Urinary bladder (tissue), 4 donors: ENCODE measurements around the gene PEAK3. TPM values are rescaled to one million over a fixed set of nuclear protein-coding genes. Genes with fewer than 3 reads are reported as not detected.
A peak's percentile ranks its signal among the peaks of the same experiment; 100 is the strongest.

Experiments used
- DNase-seq: peaks from one replicate; pipeline ENCODE4 v3.0.0-alpha.2; 2015; ENCODE audit errors: extremely low spot score
- H3K27ac ChIP-seq: one replicate; pipeline ENCODE4 v1.5.1; 2013; ENCODE audit warnings: low read depth, mild to moderate bottlenecking, moderate library complexity
- H3K36me3 ChIP-seq: one replicate; pipeline ENCODE4 v1.6.1; 2013; ENCODE audit warnings: mild to moderate bottlenecking, moderate library complexity; ENCODE audit not compliant: insufficient read depth
- H3K4me1 ChIP-seq: one replicate; pipeline ENCODE4 v1.6.1; 2013; ENCODE audit warnings: mild to moderate bottlenecking, moderate library complexity; ENCODE audit not compliant: insufficient read depth
- H3K4me3 ChIP-seq: one replicate; pipeline ENCODE4 v1.5.1; 2013; ENCODE audit warnings: low read depth, low read length
- WGBS: extraction: QIAGEN DNeasy Blood & Tissue Kit; methylation state at CpG from one replicate; pipeline ENCODE4 v1.1.7; 2013; 5-methylcytosine and 5-hydroxymethylcytosine counted together
- polyA plus RNA-seq: library from polyadenylated mRNA; stranded (reverse); fragments of 200-250 nt; gene quantifications from one replicate; pipeline ENCODE4 v1.2.3, GENCODE V29; 2013
- total RNA-seq: library from RNA; depleted of rRNA; stranded (reverse); fragments of >200 nt; gene quantifications from one replicate; pipeline ENCODE4 v1.2.3, GENCODE V29; 2014
- donor health status: healthy with polysubstance abuse.
- donor health status: healthy.

PEAK3 gene
- total and polyA plus RNA-seq, 2 donors = 0.58 TPM; not detected in 1

DNA sequence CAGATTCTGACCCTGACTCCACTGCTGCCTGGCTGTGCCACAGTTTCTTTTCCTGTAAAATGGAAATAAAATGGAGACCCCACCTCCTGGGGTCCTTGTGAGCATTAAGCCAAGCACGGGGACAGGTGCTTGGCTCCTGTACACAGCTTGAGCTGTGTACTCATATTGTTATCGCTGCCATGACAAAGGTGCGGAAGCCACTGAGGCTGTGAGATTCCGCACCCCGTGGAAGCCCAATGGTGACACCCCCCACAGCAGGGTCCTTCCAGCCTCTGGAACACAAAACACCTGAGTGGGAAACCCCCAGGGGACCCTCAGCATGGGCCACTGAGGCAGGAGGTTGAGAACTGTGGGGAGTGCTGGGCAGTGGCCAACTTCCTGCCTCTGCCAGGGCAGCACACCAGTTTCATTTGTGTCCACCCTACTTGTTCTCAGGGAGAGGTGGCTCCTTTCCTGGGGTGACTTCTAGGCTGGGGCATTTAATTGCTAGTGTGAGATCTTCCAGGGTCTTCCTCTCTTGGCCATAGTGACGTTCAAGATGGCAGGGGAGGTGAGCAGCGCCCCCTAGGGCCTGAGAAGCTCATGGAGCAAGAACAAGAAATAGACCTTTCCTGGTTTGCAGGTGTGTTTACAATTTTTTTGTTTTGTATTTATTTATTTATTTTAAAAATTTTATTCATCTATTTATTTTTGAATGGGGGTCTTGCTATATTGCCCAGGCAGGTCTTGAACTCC is 20.4 kb downstream of the PEAK3 start:
- Histone ChIP-seq H3K27ac (no peak overlapping the region), H3K4me1 (no peaks in the 10 kb centered on the region), H3K36me3 (no peaks in the 10 kb centered on the region), H3K4me3 (no peak overlapping the region)
- WGBS = 70% methylated on average over 7 of the region's 7 CpGs
- DNase-seq = no peak

DNA sequence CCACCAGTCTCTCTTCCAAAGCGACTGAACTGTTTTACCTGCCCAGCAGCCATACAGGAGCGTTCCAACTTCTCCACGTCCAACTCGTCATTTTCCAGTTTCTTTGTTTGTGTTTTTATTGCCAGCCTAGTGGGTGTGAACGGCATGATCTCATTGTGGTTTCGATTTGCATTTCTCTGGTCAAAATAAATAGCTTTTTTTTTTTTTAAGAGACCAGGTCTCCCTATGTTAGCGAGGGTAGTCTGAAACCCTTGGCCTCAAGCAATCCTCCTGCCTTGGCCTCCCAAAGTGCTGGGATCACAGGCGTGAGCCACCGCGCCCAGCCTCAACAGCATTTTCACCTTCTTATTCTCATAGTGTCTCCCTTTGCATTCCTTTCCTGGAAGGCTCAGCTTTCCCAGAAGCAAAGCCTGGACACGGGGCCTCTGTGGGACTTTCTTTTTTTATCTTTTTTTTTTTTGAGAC is 21.6 kb downstream of the PEAK3 start:
- Histone ChIP-seq H3K4me1 (no peaks in the 10 kb centered on the region), H3K36me3 (no peaks in the 10 kb centered on the region), H3K27ac (no peak overlapping the region), H3K4me3 (no peak overlapping the region)
- DNase-seq = no peak
- WGBS = 63% methylated on average over 11 of the region's 11 CpGs

DNA sequence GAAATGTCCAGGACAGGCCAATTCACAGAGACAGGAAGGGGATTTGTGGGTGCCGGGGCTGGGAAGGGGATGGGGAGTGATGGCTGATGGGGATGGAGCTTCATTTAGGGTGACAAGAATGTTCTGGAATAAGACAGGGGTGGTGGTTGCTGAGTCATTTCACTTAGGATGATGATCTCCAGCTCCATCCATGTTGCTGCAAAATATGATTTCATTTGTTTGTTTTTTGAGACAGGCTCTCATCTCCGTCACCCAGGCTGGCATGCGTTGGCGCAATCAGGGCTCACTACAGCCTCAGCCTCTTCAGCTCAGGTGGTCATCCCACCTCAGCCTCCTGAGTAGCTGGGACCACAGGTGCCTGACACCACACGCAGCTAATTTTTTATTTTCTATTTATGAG is 22.6 kb downstream of the PEAK3 start:
- Histone ChIP-seq H3K4me3 (no peak overlapping the region), H3K4me1 (no peaks in the 10 kb centered on the region), H3K27ac (no peak overlapping the region), H3K36me3 (no peaks in the 10 kb centered on the region)
- DNase-seq = no peak
- 77% methylated on average over 5 of the region's 5 CpGs for WGBS

DNA sequence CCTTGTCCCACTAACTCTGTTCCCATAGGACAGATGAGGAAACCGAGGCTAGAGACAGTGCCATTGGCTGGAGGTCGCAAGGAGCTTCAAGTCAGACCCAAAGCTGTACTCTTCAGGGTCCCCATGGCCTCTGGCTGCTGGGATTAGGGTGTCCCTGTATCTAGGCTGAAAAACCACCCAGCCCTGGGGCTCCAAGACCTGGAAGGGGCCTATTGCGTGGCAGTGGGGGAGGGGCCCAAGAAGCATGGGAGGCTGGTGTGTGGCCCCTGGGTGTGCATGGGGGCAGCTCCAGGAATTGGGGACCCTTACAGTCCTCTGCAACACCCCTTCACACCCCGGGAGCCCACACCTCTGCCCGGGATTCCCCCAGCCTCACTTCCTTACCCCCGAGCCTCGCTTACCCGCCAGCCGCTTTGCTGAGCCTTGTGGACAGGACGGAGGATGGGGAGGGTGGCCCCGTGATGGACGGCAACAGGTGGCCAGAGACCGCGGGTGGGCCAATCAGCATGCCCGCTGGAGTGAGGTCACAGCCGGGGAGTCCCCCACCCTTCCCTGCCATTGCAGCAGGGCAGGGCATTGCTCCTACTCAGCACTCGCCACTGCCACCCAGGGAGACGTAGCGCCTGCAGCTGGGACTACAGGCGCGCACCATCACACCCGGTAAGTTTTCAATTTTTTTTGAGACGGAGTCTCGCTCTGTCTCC is 25.8 kb downstream of the PEAK3 start, which contains the start of gene JSRP1:
Gene JSRP1 (minus strand): TSS at position 436 of the 704 bp plus-strand sequence. CDS start 1,103 bp downstream, outside the sequence.
- DNase-seq = no peak
- no peak within 1 kb of the TSS for H3K4me3 ChIP-seq
- WGBS = 73% methylated on average over 24 of the region's 24 CpGs
- H3K4me1 ChIP-seq = no peaks in the 10 kb centered on the region
- H3K27ac ChIP-seq = no peak within 1 kb of the TSS
- no peaks in the 10 kb centered on the region for H3K36me3 ChIP-seq

DNA sequence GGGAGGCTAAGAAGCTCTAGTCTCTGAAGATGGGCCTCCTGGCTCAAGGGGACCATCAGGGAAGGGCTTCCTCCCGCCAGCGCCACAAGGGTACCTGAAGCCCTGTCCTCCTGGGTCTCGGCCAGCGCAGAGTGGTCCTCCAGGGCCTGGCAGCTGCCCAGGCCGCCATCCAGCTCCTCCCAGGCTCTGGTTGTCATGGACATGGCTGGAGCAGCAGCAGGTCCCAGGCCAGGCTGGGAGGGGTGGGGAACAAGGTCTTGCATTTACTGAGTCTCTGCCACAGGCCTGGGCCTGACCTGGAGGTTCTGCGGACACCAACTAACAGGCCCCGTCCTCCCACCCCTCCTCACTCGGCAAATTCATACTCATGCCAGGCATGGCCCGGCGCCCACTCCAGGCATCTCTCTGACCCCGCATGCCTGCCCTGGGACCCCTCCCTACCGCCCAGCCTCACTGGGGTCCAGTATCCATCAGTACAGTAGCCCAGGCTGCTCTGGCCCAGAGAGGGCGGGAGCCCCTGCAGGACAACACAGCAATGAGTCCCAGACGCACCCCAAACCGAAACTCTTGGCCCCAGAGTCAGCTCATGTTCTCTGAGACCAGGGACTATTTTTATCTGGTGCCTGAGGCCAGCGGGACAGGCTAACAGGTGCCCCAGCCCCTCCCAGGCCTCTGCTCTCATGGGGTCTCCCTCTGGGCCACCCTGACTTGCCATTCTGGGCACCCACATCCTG is 26.7 kb downstream of the PEAK3 start:
- no peak for DNase-seq
- 90% methylated on average over 16 of the region's 16 CpGs for WGBS
- no peak overlapping the region for H3K27ac ChIP-seq

DNA sequence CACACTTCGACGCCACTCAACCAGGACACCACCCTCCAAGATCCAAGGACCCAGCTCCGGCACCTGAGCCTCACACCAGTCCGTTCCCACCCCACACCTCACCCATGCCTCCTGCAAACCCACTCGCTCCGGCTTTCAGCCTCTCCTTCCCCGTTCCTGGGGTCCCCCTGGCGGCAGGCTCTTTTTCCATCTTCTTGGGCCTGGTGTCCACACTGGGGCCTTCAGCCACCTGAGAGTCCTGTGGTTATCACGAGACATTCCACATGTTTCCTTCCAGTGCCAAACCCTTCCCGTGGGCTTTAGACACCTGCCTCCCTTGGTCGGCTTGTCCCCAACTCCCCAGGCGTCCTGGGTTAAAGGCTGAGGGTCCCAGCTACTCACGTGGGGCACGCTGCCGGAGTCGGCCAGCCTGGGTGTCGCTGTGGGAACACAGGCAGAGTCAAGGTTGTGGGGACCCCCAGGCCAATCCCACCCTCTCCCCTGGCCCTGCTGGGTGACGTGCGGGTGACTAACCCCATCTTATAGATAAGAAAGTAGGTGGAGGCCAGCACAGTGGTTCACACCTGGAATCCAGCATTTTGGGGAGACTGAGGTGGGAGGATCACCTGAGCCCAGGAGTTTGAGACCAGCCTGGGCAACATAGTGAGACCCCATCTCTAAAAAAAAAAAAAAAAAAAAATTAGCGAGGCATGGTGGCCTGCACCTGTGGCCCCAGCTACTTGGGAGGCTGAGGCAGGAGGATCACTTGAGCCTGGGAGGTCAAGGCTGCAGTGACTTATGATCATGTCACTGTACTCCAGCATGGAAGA is 27.7 kb downstream of the PEAK3 start:
- H3K4me3 ChIP-seq = no peak overlapping the region
- 61% methylated on average over 20 of the region's 20 CpGs for WGBS
- H3K36me3 ChIP-seq = no peaks in the 10 kb centered on the region
- H3K4me1 ChIP-seq = peaks cover 1% of the 10 kb centered on the region
- H3K27ac ChIP-seq = no peak overlapping the region
- no peak for DNase-seq

More for the DNA sequence above, 26.7 kb downstream of the PEAK3 start:
- Histone ChIP-seq H3K4me3 (no peak overlapping the region), H3K4me1 (no peaks in the 10 kb centered on the region), H3K36me3 (no peaks in the 10 kb centered on the region)

DNA sequence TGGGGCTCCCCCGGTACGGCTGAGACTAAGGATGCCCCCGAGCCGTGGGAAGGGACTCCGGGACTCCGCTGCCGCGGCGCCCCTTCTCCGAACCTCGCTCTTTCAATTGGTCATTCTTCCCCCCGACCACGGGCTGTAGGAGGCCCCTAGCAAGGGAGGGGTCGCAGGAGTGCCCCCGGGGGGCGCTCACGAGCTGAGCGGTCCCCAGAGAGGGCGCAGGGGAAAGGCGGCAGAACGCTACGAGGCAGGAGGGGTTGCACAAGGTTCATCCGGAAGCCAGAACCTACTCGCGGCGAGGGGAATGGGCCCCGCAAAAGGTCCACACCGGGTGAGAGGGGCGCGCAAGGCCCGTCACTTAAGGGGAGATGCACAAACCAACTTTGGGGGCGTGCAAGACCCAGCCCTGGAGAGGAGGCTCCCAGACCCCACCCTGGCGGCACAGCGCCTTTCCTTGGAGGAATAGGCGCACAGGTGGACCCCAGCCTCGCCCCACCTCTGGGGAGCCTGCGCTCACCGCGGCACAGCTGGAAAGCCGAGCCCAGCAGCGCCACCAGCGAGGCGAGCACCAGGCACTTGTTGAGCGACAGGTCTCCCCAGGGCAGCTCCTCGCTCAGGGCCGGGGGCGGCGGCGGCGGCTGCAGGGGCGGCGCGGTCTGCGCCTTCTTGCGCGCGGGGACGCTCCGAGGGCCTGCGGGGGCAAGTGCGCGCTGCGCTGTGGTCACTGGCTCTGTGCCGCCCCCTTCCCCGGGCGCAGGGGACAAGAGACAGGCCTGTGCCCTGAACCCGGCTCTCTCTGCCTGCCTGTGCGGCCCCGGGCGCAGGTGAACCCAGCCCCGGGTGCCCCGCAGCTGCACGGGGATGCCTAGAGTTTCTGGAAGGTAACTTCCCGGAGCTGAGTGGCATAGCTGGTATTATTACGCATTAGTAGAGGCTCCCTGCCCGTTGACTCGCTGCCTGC is 28.6 kb downstream of the PEAK3 start:
- Histone ChIP-seq H3K36me3 (no peaks in the 10 kb centered on the region), H3K27ac (no peak overlapping the region), H3K4me3 (peak overlapping the region; percentile 2), H3K4me1 (peaks cover 1% of the 10 kb centered on the region)
- DNase-seq = no peak
- WGBS = 3% methylated on average over 77 of the region's 77 CpGs

DNA sequence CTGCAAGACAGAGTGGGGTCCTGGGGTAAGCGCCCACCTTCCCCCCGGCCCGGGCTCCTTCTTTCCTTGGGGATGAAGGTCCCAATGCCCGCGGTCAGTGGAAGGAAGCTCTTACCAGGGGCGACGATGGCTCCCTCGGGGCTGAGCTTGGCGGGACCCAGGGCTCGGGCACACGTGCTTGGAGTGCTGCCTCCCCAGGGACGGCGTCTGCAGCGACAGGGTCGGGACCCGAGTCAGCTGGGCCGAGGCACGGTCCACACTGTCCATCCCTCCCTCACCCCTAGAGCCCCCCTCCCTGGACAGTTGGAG is 29.2 kb downstream of the PEAK3 start:
- Histone ChIP-seq H3K4me1 (peaks cover 1% of the 10 kb centered on the region), H3K4me3 (no peak overlapping the region), H3K27ac (no peak overlapping the region), H3K36me3 (no peaks in the 10 kb centered on the region)
- no peak for DNase-seq
- WGBS = 9% methylated on average over 18 of the region's 18 CpGs

DNA sequence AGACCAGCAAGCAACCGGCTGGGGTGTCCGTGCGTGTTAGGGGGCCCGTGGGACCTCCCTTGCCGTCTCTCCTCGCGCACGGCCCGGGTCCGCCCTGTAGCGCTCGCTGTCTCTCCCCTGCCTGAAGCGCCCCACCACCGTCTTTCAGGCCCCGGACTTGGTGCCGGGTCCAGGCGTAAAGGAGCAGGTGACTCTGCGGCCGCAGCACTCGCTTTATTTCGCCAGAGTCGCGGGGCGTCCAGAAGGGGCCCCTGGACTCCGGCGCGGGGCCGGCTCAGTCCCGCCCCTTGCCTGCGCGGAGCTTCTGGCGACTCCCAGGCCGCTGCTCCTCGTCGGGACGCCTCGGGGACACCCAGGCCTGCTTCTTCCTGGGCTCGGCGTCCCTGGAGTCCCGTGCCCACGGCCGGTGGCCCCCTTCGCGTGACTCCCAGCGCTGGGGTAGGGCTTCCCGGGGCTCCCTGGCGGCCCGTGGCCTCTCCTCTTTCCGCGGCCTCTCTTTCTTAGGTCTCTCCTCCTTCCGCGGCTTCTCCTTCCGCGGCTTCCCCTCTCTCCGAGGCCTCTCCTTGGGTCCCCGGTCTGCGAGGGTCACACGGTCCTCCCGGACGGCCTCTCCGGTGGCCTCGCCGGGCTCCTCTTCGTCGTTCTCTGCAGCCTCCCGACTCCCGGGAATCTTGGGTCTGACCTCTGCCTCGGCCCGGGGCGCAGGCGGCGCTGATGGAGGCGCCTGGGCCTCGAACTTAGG is 29.7 kb downstream of the PEAK3 start:
- peaks cover 3% of the 10 kb centered on the region for H3K36me3 ChIP-seq
- no peak for DNase-seq
- peaks cover 1% of the 10 kb centered on the region for H3K4me1 ChIP-seq
- WGBS = 8% methylated on average over 74 of the region's 74 CpGs
- no peak overlapping the region for H3K4me3 ChIP-seq
- no peak overlapping the region for H3K27ac ChIP-seq

DNA sequence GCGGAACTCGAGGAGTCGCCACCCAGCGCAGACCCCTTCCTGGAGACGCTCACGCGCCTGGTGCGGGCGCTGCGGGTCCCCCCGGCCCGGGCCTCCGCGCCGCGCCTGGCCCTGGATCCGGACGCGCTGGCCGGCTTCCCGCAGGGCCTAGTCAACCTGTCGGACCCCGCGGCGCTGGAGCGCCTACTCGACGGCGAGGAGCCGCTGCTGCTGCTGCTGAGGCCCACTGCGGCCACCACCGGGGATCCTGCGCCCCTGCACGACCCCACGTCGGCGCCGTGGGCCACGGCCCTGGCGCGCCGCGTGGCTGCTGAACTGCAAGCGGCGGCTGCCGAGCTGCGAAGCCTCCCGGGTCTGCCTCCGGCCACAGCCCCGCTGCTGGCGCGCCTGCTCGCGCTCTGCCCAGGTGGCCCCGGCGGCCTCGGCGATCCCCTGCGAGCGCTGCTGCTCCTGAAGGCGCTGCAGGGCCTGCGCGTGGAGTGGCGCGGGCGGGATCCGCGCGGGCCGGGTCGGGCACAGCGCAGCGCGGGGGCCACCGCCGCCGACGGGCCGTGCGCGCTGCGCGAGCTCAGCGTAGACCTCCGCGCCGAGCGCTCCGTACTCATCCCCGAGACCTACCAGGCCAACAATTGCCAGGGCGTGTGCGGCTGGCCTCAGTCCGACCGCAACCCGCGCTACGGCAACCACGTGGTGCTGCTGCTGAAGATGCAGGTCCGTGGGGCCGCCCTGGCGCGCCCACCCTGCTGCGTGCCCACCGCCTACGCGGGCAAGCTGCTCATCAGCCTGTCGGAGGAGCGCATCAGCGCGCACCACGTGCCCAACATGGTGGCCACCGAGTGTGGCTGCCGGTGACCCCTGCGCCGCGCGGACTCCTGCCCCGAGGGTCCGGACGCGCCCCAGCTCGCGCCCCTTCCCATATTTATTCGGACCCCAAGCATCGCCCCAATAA is 30.6 kb downstream of the PEAK3 start:
- H3K4me1 ChIP-seq = peaks cover 1% of the 10 kb centered on the region

DNA sequence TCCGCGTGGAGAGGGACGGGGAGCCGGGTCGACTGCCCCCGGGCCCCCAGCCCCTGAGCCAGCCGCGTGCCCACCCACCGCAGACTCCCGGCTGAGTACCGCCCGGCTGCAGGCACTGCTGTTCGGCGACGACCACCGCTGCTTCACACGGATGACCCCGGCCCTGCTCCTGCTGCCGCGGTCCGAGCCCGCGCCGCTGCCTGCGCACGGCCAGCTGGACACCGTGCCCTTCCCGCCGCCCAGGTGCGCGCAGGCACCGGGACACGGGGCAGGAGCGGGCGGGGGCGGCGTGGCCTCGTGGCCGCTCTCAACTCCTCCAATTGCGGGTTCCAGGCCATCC is 31.2 kb downstream of the PEAK3 start:
- no peak overlapping the region for H3K4me3 ChIP-seq
- no peak overlapping the region for H3K27ac ChIP-seq
- no peak for DNase-seq
- 8% methylated on average over 40 of the region's 40 CpGs for whole genome bisulfite sequencing
- peaks cover 1% of the 10 kb centered on the region for H3K4me1 ChIP-seq
- H3K36me3 ChIP-seq = peaks cover 6% of the 10 kb centered on the region

More for the DNA sequence above, 30.6 kb downstream of the PEAK3 start:
- DNase-seq = no peak
- WGBS = 3% methylated on average over 125 of the region's 125 CpGs
- Histone ChIP-seq H3K4me3 (peak overlapping the region; percentile 12), H3K27ac (no peak overlapping the region), H3K36me3 (peaks cover 6% of the 10 kb centered on the region)
